H9 (cell line): Measurements from ENCODE around the gene ITGA7. TPM values are rescaled to one million over a fixed set of nuclear protein-coding genes. Genes with fewer than 3 reads are reported as not detected.

Experiments
- DNase-seq: peaks from one replicate; pipeline ENCODE4 v3.0.0-alpha.2; 2017
- H2AFZ ChIP-seq: one replicate; pipeline ENCODE4 v1.6.1; 2013; ENCODE audit warnings: mild to moderate bottlenecking, low read length, control low read depth, moderate library complexity
- H2AK5ac ChIP-seq: 2 replicates; pipeline ENCODE4 v1.6.1; 2013; ENCODE audit warnings: low read length, control low read depth, mixed read lengths; ENCODE audit not compliant: insufficient read length
- H2BK120ac ChIP-seq: one replicate; pipeline ENCODE4 v1.6.1; 2013; ENCODE audit warnings: low read depth, mild to moderate bottlenecking, low read length, control low read depth, inconsistent platforms; ENCODE audit not compliant: poor library complexity, severe bottlenecking
- H2BK12ac ChIP-seq: 2 replicates; pipeline ENCODE4 v1.6.1; 2013; ENCODE audit warnings: low read length, control low read depth, mixed read lengths, low read depth; ENCODE audit not compliant: insufficient read length
- H2BK15ac ChIP-seq: 2 replicates; pipeline ENCODE4 v1.6.1; 2013; ENCODE audit warnings: low read depth, low read length, control low read depth
- H2BK20ac ChIP-seq: one replicate; pipeline ENCODE4 v1.6.1; 2013; ENCODE audit warnings: low read depth, mild to moderate bottlenecking, low read length, control low read depth, inconsistent platforms; ENCODE audit not compliant: poor library complexity, severe bottlenecking
- H2BK5ac ChIP-seq: 2 replicates; pipeline ENCODE4 v1.6.1; 2013; ENCODE audit warnings: low read length, control low read depth, mixed read lengths; ENCODE audit not compliant: insufficient read length
- H3K14ac ChIP-seq: 2 replicates; pipeline ENCODE4 v1.6.1; 2013; ENCODE audit warnings: low read length, control low read depth; ENCODE audit not compliant: insufficient read depth
- H3K18ac ChIP-seq: 2 replicates; pipeline ENCODE4 v1.6.1; 2013; ENCODE audit warnings: low read depth, mild to moderate bottlenecking, mixed read lengths, low read length, control low read depth; ENCODE audit not compliant: insufficient read length
- H3K23ac ChIP-seq: 2 replicates; pipeline ENCODE4 v1.6.1; 2013; ENCODE audit warnings: low read length, control low read depth, mixed read lengths, low read depth; ENCODE audit not compliant: insufficient read length
- H3K23me2 ChIP-seq: 2 replicates; pipeline ENCODE4 v1.6.1; 2013; ENCODE audit warnings: low read depth, mild to moderate bottlenecking, mixed read lengths, low read length, control low read depth; ENCODE audit not compliant: insufficient read length, poor library complexity, severe bottlenecking
- H3K27ac ChIP-seq: 2 replicates; pipeline ENCODE4 v1.5.1; 2013; ENCODE audit warnings: low read length, control low read depth, mixed read lengths, low read depth; ENCODE audit not compliant: insufficient read length
- H3K27me3 ChIP-seq: 2 replicates; pipeline ENCODE4 v1.6.1; 2013; ENCODE audit warnings: low read length, control low read depth, inconsistent platforms; ENCODE audit not compliant: insufficient read depth
- H3K4ac ChIP-seq: 2 replicates; pipeline ENCODE4 v1.6.1; 2013; ENCODE audit warnings: low read depth, mild to moderate bottlenecking, control low read depth, inconsistent platforms, low read length, moderate library complexity
- H3K4me1 ChIP-seq: 2 replicates; pipeline ENCODE4 v1.6.1; 2013; ENCODE audit warnings: low read length, control low read depth, inconsistent platforms; ENCODE audit not compliant: insufficient read depth
- H3K4me2 ChIP-seq: 2 replicates; pipeline ENCODE4 v1.6.1; 2013; ENCODE audit warnings: low read length, control low read depth, mixed read lengths; ENCODE audit not compliant: insufficient read length, insufficient read depth
- H3K56ac ChIP-seq: 2 replicates; pipeline ENCODE4 v1.6.1; 2013; ENCODE audit warnings: low read depth, mild to moderate bottlenecking, mixed read lengths, low read length, control low read depth; ENCODE audit not compliant: insufficient read length
- H3K79me1 ChIP-seq: 2 replicates; pipeline ENCODE4 v1.6.1; 2013; ENCODE audit warnings: low read depth, mild to moderate bottlenecking, moderate library complexity, low read length, control low read depth, inconsistent platforms; ENCODE audit not compliant: insufficient read depth, poor library complexity, severe bottlenecking
- H3K79me2 ChIP-seq: 2 replicates; pipeline ENCODE4 v1.6.1; 2013; ENCODE audit warnings: low read length, control low read depth, inconsistent platforms; ENCODE audit not compliant: insufficient read depth
- H3K9ac ChIP-seq: 2 replicates; pipeline ENCODE4 v1.6.1; 2013; ENCODE audit warnings: low read length, control low read depth, mixed read lengths; ENCODE audit not compliant: insufficient read length; ENCODE audit errors: extremely low read depth
- H3K9me3 ChIP-seq: one replicate; pipeline ENCODE4 v1.6.1; 2013; ENCODE audit warnings: low read depth, low read length, inconsistent platforms; ENCODE audit not compliant: control insufficient read depth
- H3T11ph ChIP-seq: one replicate; pipeline ENCODE4 v1.6.1; 2013; ENCODE audit warnings: mild to moderate bottlenecking, low read length, control low read depth, inconsistent platforms
- H4K20me1 ChIP-seq: one replicate; pipeline ENCODE4 v1.6.1; 2013; ENCODE audit not compliant: control insufficient read depth, insufficient read length, insufficient read depth
- H4K5ac ChIP-seq: 2 replicates; pipeline ENCODE4 v1.6.1; 2013; ENCODE audit warnings: low read depth, mild to moderate bottlenecking, mixed read lengths, low read length, control low read depth; ENCODE audit not compliant: insufficient read length
- H4K8ac ChIP-seq: replicated peaks from 2 replicates; pipeline ENCODE4 v1.6.1; 2013; ENCODE audit warnings: low read length, control low read depth, mixed read lengths, low read depth; ENCODE audit not compliant: insufficient read length
- H4K91ac ChIP-seq: 2 replicates; pipeline ENCODE4 v1.6.1; 2013; ENCODE audit warnings: low read depth, mild to moderate bottlenecking, moderate library complexity, mixed read lengths, low read length, control low read depth; ENCODE audit not compliant: insufficient read length
- H3K27ac Mint-ChIP-seq, 3 experiments: 2 replicates in 2 of 3; 3 replicates in 1 of 3; pipeline ENCODE4 v1.8.0; 2020 to 2021; ENCODE audit warnings: mixed read lengths in 3 of 3, mild to moderate bottlenecking in 1 of 3, moderate library complexity in 1 of 3
- H3K27me3 Mint-ChIP-seq: 2 replicates; pipeline ENCODE4 v1.8.0; 2021; ENCODE audit warnings: low read depth, mild to moderate bottlenecking, moderate library complexity, mixed read lengths
- H3K36me3 Mint-ChIP-seq, 3 experiments: 2 replicates in 2 of 3; 3 replicates in 1 of 3; pipeline ENCODE4 v1.8.0; 2020 to 2021; ENCODE audit warnings: low read depth in 3 of 3, mixed read lengths in 3 of 3; ENCODE audit not compliant: insufficient read depth in 1 of 3
- H3K4me1 Mint-ChIP-seq, 2 experiments: 2 replicates each; pipeline ENCODE4 v1.8.0; 2020; ENCODE audit warnings: mixed read lengths in 2 of 2
- H3K4me3 Mint-ChIP-seq, 2 experiments: 2 replicates in 1 of 2; 3 replicates in 1 of 2; pipeline ENCODE4 v1.8.0; 2020 to 2021; ENCODE audit warnings: mild to moderate bottlenecking in 2 of 2, mixed read lengths in 2 of 2, moderate library complexity in 1 of 2
- H3K9me3 Mint-ChIP-seq, 2 experiments: 2 replicates in 1 of 2; 3 replicates in 1 of 2; pipeline ENCODE4 v1.8.0; 2020; ENCODE audit warnings: mild to moderate bottlenecking in 2 of 2, mixed read lengths in 2 of 2, moderate library complexity in 1 of 2
- WGBS: extraction: QIAGEN DNeasy Blood & Tissue Kit; methylation state at CpG from one replicate; pipeline ENCODE4 v1.1.7; 2013; ENCODE audit warnings: missing lambda C conversion rate, low lambda C conversion rate, mixed read lengths; ENCODE audit not compliant: insufficient read length; ENCODE audit errors: extremely low coverage; 5-methylcytosine and 5-hydroxymethylcytosine counted together
- total RNA-seq: library from RNA; stranded (reverse); gene quantifications from 2 replicates; pipeline ENCODE4 v1.2.1, GENCODE V29; 2021
- TF ChIP-seq, protein P1 (sequence below): fragments of 200-600 bp; sonication (generic); conservative IDR thresholded peaks from 3 replicates; pipeline ENCODE4 v1.8.0; 2021; ENCODE audit warnings: antibody characterized with exemption, mild to moderate bottlenecking

ITGA7 gene
- total RNA-seq, 1 experiment from 2014 or later, result 119 TPM

DNA sequence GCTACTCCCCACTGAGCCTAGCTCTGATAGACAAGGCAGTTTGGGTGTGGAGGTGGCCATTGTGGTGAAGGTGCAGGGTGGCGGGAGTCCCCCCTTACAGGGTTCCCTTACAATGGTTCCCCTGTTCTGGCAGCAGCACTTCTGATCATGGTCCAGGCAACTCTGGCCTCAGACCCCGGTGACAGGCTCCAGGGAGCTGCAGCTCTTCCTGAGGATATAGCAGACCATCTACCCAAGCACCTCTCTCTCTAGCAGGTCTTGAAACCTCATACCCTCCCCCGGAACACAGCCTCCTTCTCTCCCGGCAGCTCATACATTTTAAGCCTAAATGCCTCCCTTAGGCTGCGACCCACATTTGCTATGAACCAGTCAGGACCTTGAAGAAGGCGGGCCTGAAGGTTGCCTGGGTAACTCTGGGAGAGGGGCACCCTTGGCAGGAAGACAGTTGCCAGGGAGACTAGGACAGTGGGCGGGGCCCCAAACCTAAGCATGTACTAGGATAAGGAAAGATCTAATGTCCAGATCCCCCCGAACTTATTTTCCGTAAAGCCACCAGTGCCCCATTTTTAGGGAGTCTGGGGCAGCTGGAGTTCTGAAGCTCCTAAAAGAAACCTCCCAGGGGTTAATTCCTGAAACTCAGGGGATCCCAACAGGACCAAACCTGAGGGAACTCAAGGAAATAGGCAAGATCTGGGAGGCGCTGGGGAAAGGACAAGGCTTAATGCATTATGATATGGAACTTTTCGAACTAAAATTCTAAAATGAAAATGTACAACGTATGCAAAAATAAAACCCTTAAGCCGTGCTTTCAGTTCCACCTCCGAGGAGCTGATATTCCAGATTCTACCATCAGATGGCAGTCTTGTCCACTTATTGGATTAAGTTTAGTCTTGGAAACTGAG, 30.7 kb upstream of the ITGA7 start:
- no peak overlapping the region for H4K91ac ChIP-seq
- no peak overlapping the region for H2BK12ac ChIP-seq
- Mint-ChIP-seq H3K4me1 (peaks cover 30 to 34% of the 10 kb centered on the region in 2 experiments), H3K9me3 (no peaks in the 10 kb centered on the region), H3K4me3 (peak overlapping the region; percentile 69 to 89), H3K36me3 (no peaks in the 10 kb centered on the region), H3K27ac (peak overlapping the region; percentile 56 to 95 (median 87); a peak in 6 of 7 replicates), H3K27me3 (peaks cover 8% of the 10 kb centered on the region)
- H2AK5ac ChIP-seq, result no peak overlapping the region
- peak overlapping the region; percentile 93 for H3K4me2 ChIP-seq
- no peak overlapping the region for H3K56ac ChIP-seq
- peaks cover 2% of the 10 kb centered on the region for H4K20me1 ChIP-seq
- H3K27me3 ChIP-seq, result no peaks in the 10 kb centered on the region
- H3K79me2 ChIP-seq, result no peaks in the 10 kb centered on the region
- no peak overlapping the region for H2AFZ ChIP-seq
- no CpG with 5 or more reads among the region's 14 CpGs for WGBS
- peak; percentile 97 for DNase-seq
- no peak overlapping the region for H3K9ac ChIP-seq
- no peak overlapping the region for H2BK5ac ChIP-seq
- H3K14ac ChIP-seq, result no peak overlapping the region
- H2BK120ac ChIP-seq, result no peak overlapping the region
- no peak overlapping the region for H3K18ac ChIP-seq
- H2BK15ac ChIP-seq, result no peak overlapping the region
- no peak overlapping the region for H4K5ac ChIP-seq
- no peaks in the 10 kb centered on the region for H3K79me1 ChIP-seq
- H3K23ac ChIP-seq, result no peak overlapping the region
- H3T11ph ChIP-seq, result no peak overlapping the region
- peaks cover 13% of the 10 kb centered on the region for H3K23me2 ChIP-seq
- no peak overlapping the region for H4K8ac ChIP-seq
- H3K4me1 ChIP-seq, result peaks cover 2% of the 10 kb centered on the region; the same call in 1 of the 2 replicates
- no peak overlapping the region for H3K4ac ChIP-seq
- H3K27ac ChIP-seq, result no peak overlapping the region
- TF ChIP-seq, protein P1, sequence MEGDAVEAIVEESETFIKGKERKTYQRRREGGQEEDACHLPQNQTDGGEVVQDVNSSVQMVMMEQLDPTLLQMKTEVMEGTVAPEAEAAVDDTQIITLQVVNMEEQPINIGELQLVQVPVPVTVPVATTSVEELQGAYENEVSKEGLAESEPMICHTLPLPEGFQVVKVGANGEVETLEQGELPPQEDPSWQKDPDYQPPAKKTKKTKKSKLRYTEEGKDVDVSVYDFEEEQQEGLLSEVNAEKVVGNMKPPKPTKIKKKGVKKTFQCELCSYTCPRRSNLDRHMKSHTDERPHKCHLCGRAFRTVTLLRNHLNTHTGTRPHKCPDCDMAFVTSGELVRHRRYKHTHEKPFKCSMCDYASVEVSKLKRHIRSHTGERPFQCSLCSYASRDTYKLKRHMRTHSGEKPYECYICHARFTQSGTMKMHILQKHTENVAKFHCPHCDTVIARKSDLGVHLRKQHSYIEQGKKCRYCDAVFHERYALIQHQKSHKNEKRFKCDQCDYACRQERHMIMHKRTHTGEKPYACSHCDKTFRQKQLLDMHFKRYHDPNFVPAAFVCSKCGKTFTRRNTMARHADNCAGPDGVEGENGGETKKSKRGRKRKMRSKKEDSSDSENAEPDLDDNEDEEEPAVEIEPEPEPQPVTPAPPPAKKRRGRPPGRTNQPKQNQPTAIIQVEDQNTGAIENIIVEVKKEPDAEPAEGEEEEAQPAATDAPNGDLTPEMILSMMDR, result peak; percentile 96
- no peak overlapping the region for H2BK20ac ChIP-seq
- H3K9me3 ChIP-seq, result no peaks in the 10 kb centered on the region
